Measurements from ENCODE around the gene CNTFR. TPM values are rescaled to one million over a fixed set of nuclear protein-coding genes. Genes with fewer than 3 reads are reported as not detected.

CNTFR gene
- total and polyA plus RNA-seq, 2 experiments from 2014 or later, result 4.7 to 7.5 TPM

DNA sequence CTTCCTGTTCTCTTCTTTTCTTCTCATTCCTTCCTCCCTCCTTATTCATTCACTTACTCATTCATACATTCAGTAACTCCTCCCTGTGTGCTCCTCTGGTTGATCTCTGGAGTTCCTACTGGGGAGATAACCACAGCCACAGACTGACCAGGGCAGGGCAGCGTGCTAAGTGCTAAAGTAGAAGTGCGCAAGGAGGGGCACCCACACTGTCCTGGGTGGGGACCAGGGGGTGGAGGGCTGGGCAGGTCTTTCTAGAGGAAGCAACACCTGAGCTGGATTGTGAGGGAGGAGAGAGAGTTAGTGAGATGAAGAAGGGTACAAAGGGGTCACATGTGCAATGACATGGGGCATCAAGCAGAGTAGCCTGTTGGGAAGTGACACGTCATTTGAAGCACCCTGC is 80.6 kb downstream of the CNTFR start:
- no peak overlapping the region for H3K4me3 ChIP-seq
- no peak overlapping the region for H3K27ac ChIP-seq
- no peaks in the 10 kb centered on the region for H4K20me1 ChIP-seq (ENCODE audit: insufficient read depth, poor library complexity, severe bottlenecking)
- no peaks in the 10 kb centered on the region for H3K27me3 ChIP-seq
- H3K36me3 ChIP-seq (replicated peaks; ENCODE audit: insufficient read depth, low read depth), result no peaks in the 10 kb centered on the region
- peaks cover 14% of the 10 kb centered on the region for H3K4me1 ChIP-seq (ENCODE audit: insufficient read depth)
- H3K9me3 ChIP-seq (ENCODE audit: low read depth), result no peaks in the 10 kb centered on the region
- 96% methylated on average over 3 of the region's 3 CpGs for WGBS (ENCODE audit: low lambda C conversion rate, missing lambda C conversion rate)
- H3K79me2 ChIP-seq, result no peaks in the 10 kb centered on the region
- no peak for DNase-seq (ENCODE audit: low spot score)
- TF ChIP-seq, protein P1, sequence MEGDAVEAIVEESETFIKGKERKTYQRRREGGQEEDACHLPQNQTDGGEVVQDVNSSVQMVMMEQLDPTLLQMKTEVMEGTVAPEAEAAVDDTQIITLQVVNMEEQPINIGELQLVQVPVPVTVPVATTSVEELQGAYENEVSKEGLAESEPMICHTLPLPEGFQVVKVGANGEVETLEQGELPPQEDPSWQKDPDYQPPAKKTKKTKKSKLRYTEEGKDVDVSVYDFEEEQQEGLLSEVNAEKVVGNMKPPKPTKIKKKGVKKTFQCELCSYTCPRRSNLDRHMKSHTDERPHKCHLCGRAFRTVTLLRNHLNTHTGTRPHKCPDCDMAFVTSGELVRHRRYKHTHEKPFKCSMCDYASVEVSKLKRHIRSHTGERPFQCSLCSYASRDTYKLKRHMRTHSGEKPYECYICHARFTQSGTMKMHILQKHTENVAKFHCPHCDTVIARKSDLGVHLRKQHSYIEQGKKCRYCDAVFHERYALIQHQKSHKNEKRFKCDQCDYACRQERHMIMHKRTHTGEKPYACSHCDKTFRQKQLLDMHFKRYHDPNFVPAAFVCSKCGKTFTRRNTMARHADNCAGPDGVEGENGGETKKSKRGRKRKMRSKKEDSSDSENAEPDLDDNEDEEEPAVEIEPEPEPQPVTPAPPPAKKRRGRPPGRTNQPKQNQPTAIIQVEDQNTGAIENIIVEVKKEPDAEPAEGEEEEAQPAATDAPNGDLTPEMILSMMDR (IDR thresholded peaks at IDR 0.05; ENCODE audit: poor library complexity), result no peak
- no peak for TF ChIP-seq EZH2 (IDR thresholded peaks at IDR 0.05; ENCODE audit: borderline replicate concordance)
- TF ChIP-seq EZH2phosphoT487 (IDR thresholded peaks at IDR 0.05; ENCODE audit: low read depth, severe bottlenecking, unreplicated experiment), result no peak
- H3K4me2 ChIP-seq, result no peak overlapping the region
- H3K9me2 ChIP-seq (replicated peaks; ENCODE audit: insufficient read depth), result no peaks in the 10 kb centered on the region
- H2AFZ ChIP-seq, result no peak overlapping the region

DNA sequence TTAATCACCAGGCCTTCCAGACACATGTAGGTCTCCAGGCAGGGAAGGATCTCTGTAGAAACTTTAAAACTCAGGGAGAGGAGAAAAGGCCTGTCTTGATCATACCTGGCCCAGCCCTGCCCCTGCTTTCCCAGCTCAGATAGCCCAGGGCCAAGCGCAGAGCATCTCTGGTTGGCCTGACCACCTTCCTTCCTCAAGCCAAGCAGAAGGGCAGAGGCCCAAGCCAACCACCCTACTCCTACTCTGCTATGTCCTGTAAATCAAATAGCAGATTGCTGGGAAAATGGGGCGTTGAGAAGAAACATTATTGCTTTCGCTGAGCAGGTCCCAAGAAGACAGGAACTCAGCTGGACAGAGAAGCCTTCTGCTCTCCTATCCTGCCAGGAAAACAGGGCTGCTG is 81.1 kb downstream of the CNTFR start:
- H3K27ac ChIP-seq, result no peak overlapping the region
- H3K36me3 ChIP-seq (replicated peaks; ENCODE audit: insufficient read depth, low read depth), result no peaks in the 10 kb centered on the region
- peaks cover 12% of the 10 kb centered on the region for H3K4me1 ChIP-seq (ENCODE audit: insufficient read depth)
- H3K79me2 ChIP-seq, result no peaks in the 10 kb centered on the region
- no peaks in the 10 kb centered on the region for H3K27me3 ChIP-seq
- H2AFZ ChIP-seq, result no peak overlapping the region
- no peaks in the 10 kb centered on the region for H4K20me1 ChIP-seq (ENCODE audit: insufficient read depth, poor library complexity, severe bottlenecking)
- H3K9me3 ChIP-seq (ENCODE audit: low read depth), result no peaks in the 10 kb centered on the region
- no peak for DNase-seq (ENCODE audit: low spot score)
- H3K9me2 ChIP-seq (replicated peaks; ENCODE audit: insufficient read depth), result no peaks in the 10 kb centered on the region
- WGBS (ENCODE audit: low lambda C conversion rate, missing lambda C conversion rate), result 98% methylated on average over 3 of the region's 3 CpGs
- H3K4me3 ChIP-seq, result no peak overlapping the region
- H3K4me2 ChIP-seq, result no peak overlapping the region
- TF ChIP-seq, protein P1 (IDR thresholded peaks at IDR 0.05; ENCODE audit: poor library complexity), result no peak
- no peak for TF ChIP-seq EZH2phosphoT487 (IDR thresholded peaks at IDR 0.05; ENCODE audit: low read depth, severe bottlenecking, unreplicated experiment)
- TF ChIP-seq EZH2 (IDR thresholded peaks at IDR 0.05; ENCODE audit: borderline replicate concordance), result no peak

DNA sequence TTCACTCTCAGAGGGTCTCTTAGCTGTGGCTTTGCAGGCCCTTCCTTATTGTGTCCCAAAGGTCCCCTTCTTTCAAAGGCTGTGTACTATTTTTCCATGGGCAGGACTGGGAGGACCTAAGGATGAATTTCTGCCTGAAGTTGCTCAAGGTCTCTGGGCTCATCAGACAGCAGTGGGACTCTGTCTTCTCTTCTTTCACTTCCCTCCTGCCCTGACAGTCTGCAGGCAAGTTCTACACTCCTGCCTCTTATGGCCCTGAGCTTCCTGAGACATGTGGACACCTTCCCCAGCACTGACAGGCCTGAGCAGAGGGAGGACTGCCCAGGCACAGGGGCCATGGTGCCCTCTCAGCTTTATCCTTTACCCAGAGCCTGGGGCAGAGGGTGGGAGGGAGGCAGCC is 81.6 kb downstream of the CNTFR start:
- Histone ChIP-seq H3K27ac (no peak overlapping the region), H3K27me3 (no peaks in the 10 kb centered on the region), H3K4me1 (ENCODE audit: insufficient read depth) (peaks cover 7% of the 10 kb centered on the region), H3K36me3 (replicated peaks; ENCODE audit: insufficient read depth, low read depth) (no peaks in the 10 kb centered on the region), H3K9me2 (replicated peaks; ENCODE audit: insufficient read depth) (no peaks in the 10 kb centered on the region), H4K20me1 (ENCODE audit: insufficient read depth, poor library complexity, severe bottlenecking) (no peaks in the 10 kb centered on the region), H3K9me3 (ENCODE audit: low read depth) (no peaks in the 10 kb centered on the region), H3K79me2 (no peaks in the 10 kb centered on the region), H2AFZ (no peak overlapping the region), H3K4me3 (no peak overlapping the region), H3K4me2 (no peak overlapping the region)
- TF ChIP-seq EZH2 (IDR thresholded peaks at IDR 0.05; ENCODE audit: borderline replicate concordance) (no peak), EZH2phosphoT487 (IDR thresholded peaks at IDR 0.05; ENCODE audit: low read depth, severe bottlenecking, unreplicated experiment) (no peak)
- TF ChIP-seq, protein P1 (IDR thresholded peaks at IDR 0.05; ENCODE audit: poor library complexity), result no peak
- DNase-seq (ENCODE audit: low spot score), result no peak

GRCh38 chr9:34507556-34507955 is 82.0 kb downstream of the CNTFR start:
- TF ChIP-seq, protein P1 (IDR thresholded peaks at IDR 0.05; ENCODE audit: poor library complexity), result no peak
- no peak for TF ChIP-seq EZH2 (IDR thresholded peaks at IDR 0.05; ENCODE audit: borderline replicate concordance)
- no peak for TF ChIP-seq EZH2phosphoT487 (IDR thresholded peaks at IDR 0.05; ENCODE audit: low read depth, severe bottlenecking, unreplicated experiment)
- H3K9me2 ChIP-seq (replicated peaks; ENCODE audit: insufficient read depth), result no peaks in the 10 kb centered on the region
- 84% methylated on average over 5 of the region's 5 CpGs for WGBS (ENCODE audit: low lambda C conversion rate, missing lambda C conversion rate)

More at GRCh38 chr9:34507556-34507955, 82.0 kb downstream of the CNTFR start:
- no peak overlapping the region for H3K27ac ChIP-seq
- no peaks in the 10 kb centered on the region for H3K9me3 ChIP-seq (ENCODE audit: low read depth)
- no peaks in the 10 kb centered on the region for H3K27me3 ChIP-seq
- no peaks in the 10 kb centered on the region for H3K79me2 ChIP-seq
- peaks cover 3% of the 10 kb centered on the region for H3K4me1 ChIP-seq (ENCODE audit: insufficient read depth)
- no peak overlapping the region for H3K4me2 ChIP-seq
- DNase-seq (ENCODE audit: low spot score), result no peak
- H2AFZ ChIP-seq, result no peak overlapping the region
- H3K36me3 ChIP-seq (replicated peaks; ENCODE audit: insufficient read depth, low read depth), result no peaks in the 10 kb centered on the region
- H4K20me1 ChIP-seq (ENCODE audit: insufficient read depth, poor library complexity, severe bottlenecking), result no peaks in the 10 kb centered on the region
- H3K4me3 ChIP-seq, result no peak overlapping the region
